NOMO-1 treated with dmso at 0.1 percent for 144 hours (cell line): Measurements from ENCODE around the gene HS3ST4.
"Not testable (repeated sequence)": the region's sequence is repeated elsewhere in the genome, so short reads cannot be mapped to it uniquely, and the experiment has no call there.

ENCODE experiments used
- DNase-seq: peaks from one replicate; lab custom pipeline; 2025; ENCODE audit not compliant: unreplicated experiment; lab: John Stamatoyannopoulos, UW

HS3ST4 gene

DNA sequence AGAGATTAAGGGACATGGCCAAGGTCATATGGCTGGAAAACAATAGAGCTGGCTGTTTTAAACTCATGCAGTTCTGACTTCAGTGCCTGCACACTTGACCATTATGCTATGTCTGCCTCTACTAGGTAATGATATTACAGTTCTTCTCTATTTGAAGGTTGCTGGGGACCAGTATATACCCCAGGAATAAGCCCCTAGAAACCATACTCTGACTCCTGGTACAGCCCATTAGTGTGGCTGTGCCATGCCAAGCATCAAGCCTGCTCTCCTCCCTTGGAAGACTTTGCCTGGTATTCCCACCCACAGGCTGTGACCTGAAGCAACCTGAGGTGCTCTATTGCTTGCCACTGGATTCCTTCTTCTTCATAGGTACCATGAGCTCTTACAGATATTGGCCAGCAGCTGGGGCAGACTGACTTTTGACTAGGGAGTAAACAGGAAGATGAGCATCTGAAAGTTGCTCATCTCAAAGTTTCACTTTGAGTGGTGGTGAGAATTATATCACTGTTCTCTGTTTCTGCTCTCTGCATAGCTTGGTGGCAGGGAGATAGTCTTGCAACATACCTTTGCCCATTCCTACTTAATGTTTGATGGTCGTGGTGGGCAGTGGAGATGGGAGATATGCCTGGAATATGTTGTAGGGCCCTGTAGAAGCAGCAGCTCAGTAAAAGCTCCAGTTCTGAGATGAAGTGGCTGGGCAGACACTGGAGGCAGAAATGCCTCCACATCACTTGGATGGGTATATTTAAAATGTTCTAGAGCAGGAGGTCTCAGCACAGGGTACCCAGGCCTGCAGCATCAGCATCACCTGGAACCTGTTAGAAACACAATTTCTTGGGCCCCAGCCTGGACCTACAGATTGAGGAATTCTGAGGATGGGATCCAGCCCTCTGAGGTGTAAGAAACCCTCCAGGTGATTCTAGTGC, 274.7 kb downstream of the HS3ST4 start:
- DNase-seq, result no peak

DNA sequence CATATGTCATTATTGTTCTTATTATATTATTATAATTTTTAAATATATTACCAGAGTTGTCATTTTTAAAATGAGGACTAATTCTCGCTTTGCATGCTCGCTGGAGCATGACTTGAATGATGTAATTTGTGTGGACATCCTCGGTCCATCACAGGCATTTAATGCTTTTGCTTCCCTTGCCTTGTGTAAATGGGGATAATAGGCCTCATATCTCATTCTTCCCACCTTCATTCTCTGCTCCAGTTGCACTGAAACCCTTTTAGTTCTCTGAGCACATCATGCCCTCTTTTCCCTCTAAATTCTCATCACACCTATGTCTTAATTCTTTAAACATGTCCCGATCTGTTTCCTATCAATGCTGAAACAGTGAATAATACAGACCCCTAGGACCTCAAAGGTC, 285.4 kb downstream of the HS3ST4 start:
- no peak for DNase-seq

DNA sequence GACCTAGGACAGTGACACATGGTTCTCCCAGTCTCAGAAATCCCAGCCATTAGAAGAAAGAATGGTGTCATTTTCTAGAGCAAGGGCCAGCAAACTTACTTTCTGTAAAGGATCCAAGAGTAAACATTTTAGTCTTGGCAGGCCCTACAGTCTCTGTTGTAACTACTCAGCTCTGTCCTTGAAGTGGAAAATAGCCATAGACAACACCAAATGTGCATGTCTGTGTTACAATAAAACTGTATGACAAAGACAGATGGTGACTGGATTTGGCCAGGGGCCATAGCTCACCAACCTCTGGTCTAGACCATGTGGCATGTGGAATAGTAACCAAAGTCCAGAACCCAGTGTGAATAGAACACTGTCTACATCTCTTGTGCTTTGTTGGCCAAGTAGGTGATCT, 286.5 kb downstream of the HS3ST4 start:
- no peak for DNase-seq

DNA sequence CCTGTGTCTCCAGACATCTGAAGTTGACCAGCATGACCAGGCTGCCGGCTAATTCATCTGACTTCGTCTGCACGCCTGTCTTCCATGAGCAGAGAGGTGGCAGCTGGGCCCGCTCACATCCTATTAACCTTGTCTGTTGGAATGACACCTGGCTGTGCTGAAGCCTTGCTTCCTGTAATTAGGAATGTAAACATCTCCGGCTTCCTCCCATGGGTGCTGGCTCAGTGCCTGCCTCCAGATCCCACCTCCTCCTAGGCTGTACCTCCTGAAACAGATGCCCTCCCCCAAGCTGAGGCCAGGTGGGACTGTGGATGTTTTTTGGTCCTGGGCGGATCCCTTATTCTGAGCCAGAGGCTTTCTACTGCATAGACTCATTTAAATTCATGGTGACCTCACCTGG, 296.3 kb downstream of the HS3ST4 start:
- no peak for DNase-seq

DNA sequence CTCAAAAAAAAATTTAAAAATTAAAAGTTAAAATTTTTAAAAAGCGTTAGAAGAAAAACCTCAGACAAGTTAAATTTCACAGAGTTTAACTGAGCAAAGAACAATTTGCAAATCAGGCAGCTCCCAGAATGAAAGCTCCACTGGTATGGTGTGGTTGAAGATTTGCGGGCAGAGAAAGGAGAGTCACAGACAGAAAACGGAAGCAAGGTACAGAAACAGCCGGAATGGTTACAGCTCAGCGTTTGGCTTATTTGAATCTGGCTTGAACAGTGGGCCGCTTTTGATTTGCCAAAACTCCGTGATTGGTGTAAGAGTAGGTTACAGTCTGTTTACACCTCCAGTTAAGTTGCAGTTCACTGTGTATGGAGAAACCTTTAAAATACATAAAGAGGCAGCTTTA, 297.1 kb downstream of the HS3ST4 start:
- DNase-seq, result no peak

DNA sequence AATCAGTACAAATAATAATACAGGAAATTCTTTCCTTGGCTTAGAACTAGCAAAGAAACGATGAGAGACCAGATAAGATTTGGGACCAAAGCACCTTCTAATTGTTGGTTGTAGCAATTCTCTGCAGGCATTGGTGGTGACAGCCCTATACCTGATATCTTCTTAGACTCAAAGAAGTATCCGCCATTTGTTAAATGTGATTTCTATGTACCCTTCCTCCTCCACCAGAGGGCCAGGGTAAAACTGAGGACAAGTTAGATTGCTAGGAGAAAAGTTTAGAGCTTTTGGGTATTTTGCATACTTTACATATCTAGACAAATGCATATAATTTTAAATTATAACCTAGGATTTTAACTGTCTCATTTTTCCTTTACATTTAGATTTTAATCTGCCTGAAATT, 304.3 kb downstream of the HS3ST4 start:
- no peak for DNase-seq

DNA sequence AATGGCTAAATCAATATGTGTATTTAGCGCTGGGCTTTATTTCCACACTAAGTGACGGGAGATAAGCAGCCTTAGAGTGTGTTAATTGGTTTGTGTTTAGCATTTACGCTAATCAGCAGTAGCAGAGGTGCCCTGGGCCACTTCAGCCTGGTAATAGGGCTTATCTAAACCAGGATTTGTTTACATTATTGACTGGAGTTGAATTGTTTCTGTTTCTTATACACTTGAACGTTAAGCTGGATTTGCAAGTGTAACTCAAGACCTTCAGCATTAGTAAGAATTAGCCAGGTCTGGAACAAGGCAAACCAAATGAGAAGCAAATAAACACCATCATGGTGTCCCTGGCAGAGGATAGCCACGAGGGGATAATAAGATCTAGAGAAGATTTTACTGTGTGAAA, 313.6 kb downstream of the HS3ST4 start:
- DNase-seq, result no peak

DNA sequence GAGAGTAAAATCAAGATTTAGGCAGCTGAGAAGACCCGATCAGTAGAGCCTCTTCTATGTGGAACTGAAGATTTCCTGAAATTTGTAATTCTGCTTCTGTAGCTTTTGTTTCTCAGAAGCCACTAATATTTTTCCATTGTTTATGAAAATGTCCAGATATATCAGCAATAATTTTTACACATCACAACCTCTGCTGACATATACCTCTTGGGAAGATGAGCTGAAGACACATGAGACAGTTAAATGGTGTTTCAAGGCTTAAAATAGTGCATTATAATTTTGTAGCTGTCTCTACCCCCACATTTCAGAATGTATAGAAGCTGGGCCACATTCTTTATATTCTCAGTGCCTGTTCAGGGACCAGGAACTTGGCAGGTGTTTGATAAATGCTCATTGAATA, 320.6 kb downstream of the HS3ST4 start:
- no peak for DNase-seq

DNA sequence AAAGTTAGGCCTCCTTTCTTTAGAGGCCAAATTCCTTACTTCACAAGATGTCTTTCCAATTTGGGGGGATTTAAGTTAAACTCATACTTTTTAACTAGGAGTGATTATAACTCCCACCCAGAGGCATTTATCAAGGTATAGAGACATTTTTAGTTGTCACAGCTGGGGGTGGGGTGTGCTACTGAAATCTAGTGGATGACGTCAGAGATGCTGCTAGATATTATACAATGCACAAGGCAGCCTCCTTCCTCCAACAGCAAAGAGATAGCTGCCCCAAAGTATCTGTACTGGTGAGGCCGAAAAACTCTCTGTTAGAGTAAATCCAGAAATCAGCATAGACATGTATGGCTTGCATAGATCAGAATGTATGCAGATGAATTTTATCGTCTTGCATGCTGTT, 324.0 kb downstream of the HS3ST4 start:
- no peak for DNase-seq

DNA sequence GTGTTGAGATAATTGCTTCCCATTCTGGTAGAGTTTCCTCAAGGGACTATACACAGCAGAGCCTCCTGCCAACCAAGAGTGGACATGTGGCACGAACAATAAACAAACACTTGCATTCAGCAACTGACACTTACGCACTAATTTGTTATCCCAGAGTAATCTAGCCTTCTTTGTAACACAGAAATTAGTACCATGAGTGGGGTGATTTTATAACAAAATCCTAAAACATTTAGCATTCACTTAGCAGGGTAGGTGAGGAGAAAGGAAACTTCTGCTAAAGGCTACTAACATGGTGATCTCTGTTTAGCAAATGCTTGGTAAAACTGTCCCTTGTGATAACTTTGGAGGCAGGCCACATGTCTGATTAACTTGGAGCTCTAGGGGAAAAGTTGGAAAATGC, 325.2 kb downstream of the HS3ST4 start:
- DNase-seq, result no peak

DNA sequence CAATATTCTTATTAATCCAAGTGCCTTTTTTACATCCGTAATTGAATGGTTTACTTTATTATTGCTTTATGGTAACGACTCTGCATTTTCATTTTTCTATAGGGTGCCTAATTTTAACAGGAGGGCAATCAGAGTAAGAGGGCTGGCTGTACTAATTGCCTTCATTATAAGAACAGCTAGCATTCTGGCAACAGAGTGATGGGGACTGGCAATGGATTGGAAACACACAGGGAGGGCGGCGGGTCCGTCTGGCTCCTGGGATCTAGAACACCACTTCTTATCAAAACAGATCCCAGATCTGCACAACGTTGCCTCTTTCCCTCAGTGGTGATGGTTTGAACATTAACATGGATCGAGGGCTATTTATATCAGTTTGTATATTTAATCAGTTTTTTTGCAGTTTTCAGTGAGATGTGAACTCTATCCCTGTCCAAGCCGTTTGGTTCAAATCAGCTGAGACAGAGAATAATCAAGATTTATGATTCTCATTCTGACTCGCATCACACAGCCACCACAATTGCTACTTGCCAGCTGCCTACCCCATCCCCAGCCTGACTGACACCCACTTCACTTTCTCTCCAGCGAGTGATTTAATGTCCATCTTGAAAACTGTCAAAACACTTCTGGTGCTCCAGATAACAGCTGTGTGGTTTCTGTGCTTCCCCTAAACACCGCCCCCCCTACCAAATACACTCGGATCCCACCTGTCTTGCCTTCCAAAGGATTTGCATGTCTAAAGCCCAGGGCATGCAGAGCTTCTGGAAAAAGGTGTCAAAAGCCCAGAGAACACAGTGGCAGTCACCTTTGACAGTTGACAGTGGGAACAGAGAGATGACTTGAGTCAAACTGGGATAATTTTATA, 327.9 kb downstream of the HS3ST4 start:
- no peak for DNase-seq

DNA sequence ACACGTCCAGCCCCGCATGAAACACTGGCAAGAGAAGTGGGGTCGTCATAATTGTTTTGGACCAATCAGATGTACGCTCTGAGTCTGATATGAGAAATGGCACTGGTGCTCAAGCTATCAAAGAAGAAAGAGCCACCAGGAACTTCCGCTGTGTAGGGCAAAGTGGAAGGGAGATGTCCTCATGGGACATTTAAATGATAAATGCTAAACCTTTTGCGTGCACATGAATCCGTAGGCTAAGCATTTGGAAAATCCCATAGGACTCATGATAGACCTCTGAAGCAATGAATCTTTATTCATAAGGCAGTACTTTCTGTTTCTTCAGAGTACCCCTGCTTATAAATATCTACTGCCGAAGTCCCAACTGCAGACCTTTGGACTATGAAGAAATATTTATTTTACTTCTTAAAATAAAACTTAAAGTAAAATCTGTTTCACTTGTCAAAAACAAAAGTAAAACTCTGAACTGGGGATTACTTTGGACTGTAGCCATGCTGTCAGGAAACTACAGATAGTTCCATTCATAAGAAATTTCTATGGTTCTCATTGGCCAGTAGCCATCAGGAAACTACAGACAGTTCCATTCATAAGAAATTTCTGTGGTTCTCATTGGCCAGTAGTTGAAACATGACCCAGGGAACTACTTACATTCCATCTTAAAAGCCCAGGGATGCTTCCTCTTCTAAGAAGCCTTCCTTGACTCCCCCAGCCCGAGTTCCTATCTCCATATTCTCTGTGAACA, 335.1 kb downstream of the HS3ST4 start:
- no peak for DNase-seq

DNA sequence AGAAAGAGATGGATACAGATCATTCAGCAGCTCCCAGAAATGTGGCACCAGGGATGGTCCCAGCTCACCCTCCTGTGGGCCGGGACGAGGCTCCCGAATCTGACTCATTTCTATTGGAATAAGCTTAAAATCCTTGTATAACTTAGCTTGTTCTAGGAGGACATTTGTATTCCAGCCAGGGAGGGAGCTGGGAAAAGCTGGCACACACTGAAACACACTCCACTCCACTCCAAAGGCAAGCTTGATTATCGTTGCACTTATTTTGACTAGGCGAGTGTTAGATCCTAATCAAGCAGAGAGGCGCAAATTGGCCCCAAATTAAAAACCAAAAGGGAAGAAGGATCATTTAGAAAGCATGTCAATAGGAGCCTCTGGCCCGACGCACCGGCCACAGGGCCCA, 339.5 kb downstream of the HS3ST4 start:
- no peak for DNase-seq

DNA sequence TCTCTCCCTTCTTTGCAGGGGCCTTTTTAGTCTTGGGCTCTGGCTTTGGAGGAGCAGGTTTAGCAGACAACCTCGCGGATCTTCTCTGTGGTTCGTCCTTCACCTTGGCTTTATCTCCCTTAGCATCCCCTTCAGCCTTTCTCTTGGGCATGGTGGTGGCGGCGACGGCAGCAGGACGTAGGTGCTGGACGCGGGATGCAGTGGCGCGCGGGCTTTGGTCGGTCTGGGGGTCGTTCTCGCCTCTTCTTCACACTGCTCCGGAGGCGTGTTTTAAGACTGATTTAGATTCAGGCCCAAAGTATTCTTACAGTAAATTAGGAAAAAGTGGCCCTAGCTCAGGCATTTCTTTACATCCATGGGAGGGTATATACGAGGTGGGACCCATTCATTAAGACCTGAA, 340.9 kb downstream of the HS3ST4 start:
- DNase-seq, result not testable (repeated sequence)

DNA sequence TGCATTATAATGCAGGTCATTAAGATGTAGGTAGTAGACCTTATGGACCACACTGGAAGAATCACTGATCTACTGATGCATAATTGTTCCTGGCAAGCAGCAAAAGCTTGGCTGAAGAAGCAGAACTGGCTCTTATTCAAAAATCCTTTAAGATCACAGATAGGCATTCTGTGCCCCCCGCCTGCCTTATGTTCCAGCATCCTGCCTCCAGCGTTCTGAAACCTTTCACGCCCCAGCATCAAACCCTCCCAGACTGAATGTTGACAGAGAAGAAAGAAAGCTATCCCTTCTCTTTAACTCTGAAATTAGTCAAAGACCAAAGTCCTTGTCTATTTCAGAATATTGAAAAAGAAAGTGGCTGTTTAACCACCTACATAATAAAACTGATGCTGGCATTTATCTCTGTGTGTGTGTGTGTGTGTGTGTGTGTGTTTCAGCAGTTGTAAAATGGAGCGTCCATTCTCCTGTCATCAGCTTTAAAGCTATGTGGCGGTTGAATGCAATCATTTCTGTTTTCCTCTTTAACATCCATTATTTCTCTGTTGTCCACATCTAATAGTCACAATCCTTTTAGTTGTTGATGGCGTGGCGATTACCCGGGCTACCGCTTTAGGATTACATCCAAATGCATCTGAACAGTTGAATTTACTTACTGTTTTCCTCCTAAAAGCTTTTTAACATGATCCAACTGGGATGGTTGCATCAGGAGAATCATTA, 350.4 kb downstream of the HS3ST4 start:
- no peak for DNase-seq

DNA sequence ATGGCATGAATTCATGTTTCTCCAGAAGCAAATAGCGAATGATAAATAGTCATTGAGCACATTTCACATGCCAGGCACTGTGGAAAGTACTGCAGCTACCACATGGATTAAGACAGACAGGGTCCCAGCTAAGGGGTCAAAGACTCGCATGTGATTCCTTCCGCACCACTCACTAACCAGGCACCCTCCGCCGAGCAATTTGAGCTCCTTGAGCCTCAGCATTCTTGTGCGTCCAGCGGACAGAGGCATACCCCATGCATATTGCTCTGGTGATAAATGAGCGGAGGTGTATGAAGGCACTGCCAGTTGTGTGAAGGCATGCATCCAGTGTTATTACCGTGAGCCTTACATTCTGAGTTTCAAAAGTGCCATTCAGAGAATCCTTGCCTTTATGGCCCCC, 358.7 kb downstream of the HS3ST4 start:
- no peak for DNase-seq

DNA sequence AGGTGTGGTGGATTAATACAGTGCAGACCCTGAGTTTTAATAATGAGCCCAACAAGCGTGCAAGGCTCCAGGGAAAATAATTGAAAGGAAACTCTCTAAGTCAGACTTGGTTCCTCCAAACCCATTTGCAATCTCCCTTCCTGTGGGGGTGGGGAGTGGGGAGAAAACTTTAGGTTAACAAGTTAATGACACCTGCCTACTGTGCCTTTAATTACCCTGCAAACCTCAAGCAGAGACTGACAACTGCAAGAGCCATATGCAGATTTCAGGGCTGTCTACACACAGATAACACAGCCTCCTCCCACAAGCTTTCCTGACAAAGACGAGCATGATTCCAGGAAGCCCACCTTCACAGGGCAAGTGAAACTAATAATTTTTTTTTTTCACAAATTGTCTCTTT, 359.3 kb downstream of the HS3ST4 start:
- DNase-seq, result no peak

DNA sequence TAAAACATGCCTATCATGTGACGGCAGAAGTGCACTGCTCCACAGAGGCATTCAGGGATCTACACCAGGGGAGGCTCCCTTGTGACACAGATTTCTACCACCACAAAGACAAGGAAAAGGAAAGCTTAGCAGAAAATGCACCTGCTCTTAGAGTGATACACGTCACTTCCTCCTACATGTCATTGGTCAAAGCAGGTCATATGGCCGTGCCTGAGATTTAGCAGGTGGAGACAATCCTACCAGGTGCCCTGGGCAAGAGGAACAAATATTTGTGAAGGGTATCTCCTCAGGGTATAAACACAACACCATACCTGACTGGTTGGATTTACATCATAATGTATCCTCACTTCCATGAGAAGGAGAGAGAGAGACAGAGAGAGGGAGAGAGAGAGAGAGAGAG, 362.1 kb downstream of the HS3ST4 start:
- DNase-seq, result no peak

DNA sequence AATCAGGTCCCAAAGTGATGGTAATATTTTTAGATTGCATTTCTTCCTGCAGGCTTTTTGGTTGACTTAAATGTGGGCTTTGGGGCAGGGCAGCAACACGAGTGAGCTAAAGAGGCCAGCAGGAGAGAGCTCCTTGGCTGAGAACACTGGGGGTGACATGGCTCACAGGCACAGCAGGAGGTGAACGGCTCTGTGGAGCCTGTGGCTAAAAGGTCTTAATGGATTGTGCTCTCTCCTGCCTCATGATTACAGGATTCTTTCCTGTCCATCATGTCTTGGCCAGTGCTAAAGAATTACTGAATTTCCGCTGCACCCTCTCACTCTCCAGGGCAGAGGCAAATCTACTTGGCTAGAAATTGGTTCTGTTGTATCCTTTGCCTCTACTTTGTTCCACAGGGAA, 366.6 kb downstream of the HS3ST4 start:
- DNase-seq, result no peak

DNA sequence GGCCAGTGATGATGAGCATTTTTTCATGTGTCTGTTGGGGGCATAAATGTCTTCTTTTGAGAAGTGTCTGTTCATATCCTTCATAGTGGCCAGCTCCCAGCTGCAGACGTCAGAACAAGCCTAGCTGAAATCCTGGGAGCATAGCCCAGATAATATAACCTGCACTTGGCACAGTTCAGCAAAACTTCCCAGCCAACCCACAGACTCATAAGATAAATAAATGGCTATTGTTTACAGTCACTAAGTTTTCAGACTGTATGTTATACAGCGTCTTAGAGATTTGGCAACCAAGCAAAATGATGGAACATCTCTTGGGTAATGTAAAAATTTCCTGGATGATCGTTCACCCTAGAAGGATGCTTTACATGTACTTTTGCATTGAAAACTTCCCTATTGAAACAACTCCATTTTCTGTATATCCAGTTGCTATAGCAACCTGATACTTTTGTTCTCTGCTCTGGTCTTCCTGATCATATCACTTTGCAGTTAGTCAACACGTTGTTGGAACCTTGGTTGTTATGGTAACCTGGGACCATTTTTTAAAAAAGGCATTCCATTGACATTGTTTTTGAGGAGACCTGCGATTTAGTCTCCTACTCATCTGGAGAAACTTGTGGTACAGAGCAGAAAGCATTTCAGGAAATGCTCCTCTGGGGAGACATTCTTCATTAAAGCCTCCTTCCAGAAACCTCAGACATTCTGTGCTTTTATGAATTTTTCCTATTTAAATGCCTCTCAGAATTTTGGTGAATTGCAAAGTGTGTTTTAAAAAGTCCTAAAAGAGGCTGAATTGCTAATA, 378.7 kb downstream of the HS3ST4 start:
- DNase-seq, result no peak
